Heart left ventricle (tissue), 16 donors: ENCODE results near the gene ZDHHC18. TPM values are rescaled to one million over a fixed set of nuclear protein-coding genes. Genes with fewer than 3 reads are reported as not detected.
A peak's percentile ranks its signal among the peaks of the same experiment; 100 is the strongest.
"Not testable (repeated sequence)": the region's sequence is repeated elsewhere in the genome, so short reads cannot be mapped to it uniquely, and the experiment has no call there.

Experiments
- ATAC-seq, 4 donors: fragments of 200-7000 bp; cut with Tn5 transposase; one replicate each; pipeline ENCODE4 v1.9.1; 2020 to 2022; ENCODE audit warnings: moderate library complexity in 4 of 4, mild to moderate bottlenecking in 3 of 4, moderate number of reproducible peaks in 1 of 4
- DNase-seq, 5 donors: peaks; one replicate each; pipeline ENCODE4 v3.0.0-alpha.2; 2020
- H3K27ac ChIP-seq, 12 donors: fragments of 200-600 bp; sonication (generic) in 4 of 12; one replicate each; pipeline versions ENCODE4 v1.5.0 to v1.8.0; 2016 to 2022; ENCODE audit warnings: mild to moderate bottlenecking in 2 of 12
- H3K27me3 ChIP-seq, 9 donors: fragments of 200-600 bp; sonication (generic) in 2 of 9; one replicate each; pipeline versions ENCODE4 v1.5.1 to v1.8.0; 2016 to 2022; ENCODE audit warnings: mild to moderate bottlenecking in 3 of 9
- H3K36me3 ChIP-seq, 9 donors: fragments of 200-600 bp; sonication (generic) in 2 of 9; one replicate each; pipeline versions ENCODE4 v1.5.0 to v1.8.0; 2018 to 2022; ENCODE audit warnings: mild to moderate bottlenecking in 2 of 9
- H3K4me1 ChIP-seq, 12 donors: fragments of 200-600 bp; sonication (generic) in 4 of 12; one replicate each; pipeline versions ENCODE4 v1.5.0 to v1.8.0; 2016 to 2022; ENCODE audit warnings: mild to moderate bottlenecking in 3 of 12
- H3K4me3 ChIP-seq, 12 donors: fragments of 200-600 bp; sonication (generic) in 4 of 12; one replicate each; pipeline versions ENCODE4 v1.5.0 to v1.8.0; 2017 to 2022; ENCODE audit warnings: mild to moderate bottlenecking in 9 of 12, moderate library complexity in 4 of 12
- H3K9me3 ChIP-seq, 12 donors: fragments of 200-600 bp; sonication (generic) in 4 of 12; one replicate each; pipeline versions ENCODE4 v1.5.0 to v1.8.0; 2016 to 2022; ENCODE audit warnings: mild to moderate bottlenecking in 1 of 12
- POLR2A ChIP-seq, 2 donors: fragments of 450-650 bp; IDR thresholded peaks; one replicate each; pipeline ENCODE4 v1.6.1; 2017; ENCODE audit warnings: antibody characterized with exemption in 2 of 2, mild to moderate bottlenecking in 2 of 2, moderate library complexity in 2 of 2
- WGBS, 4 donors: extraction: QIAGEN DNeasy Blood & Tissue Kit in 2 of 4; methylation state at CpG; one replicate each; pipeline versions ENCODE4 v1.1.5 to v1.1.7; 2013 to 2018; 5-methylcytosine and 5-hydroxymethylcytosine counted together
- intact Hi-C, 10 donors: fragments of 100-400 bp; cut with DNase I; formaldehyde crosslinking; loops; one replicate each; pipeline versions ENCODE4 v1.11.1 to v1.14.2; 2022
- polyA plus RNA-seq, 2 donors: library from polyadenylated mRNA; stranded (reverse); fragments of 200-250 nt; gene quantifications; one replicate each; pipeline ENCODE4 v1.2.3, GENCODE V29; 2013
- total RNA-seq, 9 donors: library from RNA; depleted of rRNA in 2 of 9; stranded (reverse); fragments of >200 nt in 2 of 9; fragmentation: NEBNext Ultra II Directional in 3 of 9; extraction: Animal tissue kit (Norgen Biotek cat#: 25700) in 3 of 9; gene quantifications; one replicate each; pipeline versions ENCODE4 v1.1.0 to v1.2.4, GENCODE V29; 2016 to 2023
- TF ChIP-seq, protein P1 (sequence below), 12 donors: fragments of 200-600 bp; sonication (generic) in 4 of 12; IDR thresholded peaks; one replicate each; pipeline versions ENCODE4 v1.5.0 to v1.8.0; 2018 to 2022; ENCODE audit warnings: antibody characterized with exemption in 12 of 12, mild to moderate bottlenecking in 5 of 12
- donor health status: ischemic (EF 13 %, LVEDD 7.1; RV severe dilation, severe dysfunction).
- donor health status: healthy with polysubstance abuse.
- donor health status: DM: no; HTN: yes; CAD: no.
- donor health status: DM: no; HTN: no; CAD: no.
- donor health status: ischemic (EF 25% LVEDD 6.9; RV normal size, moderate dysfunction).
- donor health status: ischemic (EF 25% LVEDD 5.7; RV mildly dilated, moderate dysfunction).
- donor health status: healthy.
- donor health status: DM: yes; HTN: yes; CAD: no.
- donor health status: ischemic (EF 35%, LVEDD 5.7; RV mildly dilated, moderate dysfunction).
- donor health status: nonischemic (EF 11% LVEDD 7.7; RV severe dilation, severe dysfunction).
- donor health status: DM: yes; HTN: yes; CAD: no.
- donor health status: PGD.
- donor health status: ischemic (EF 29% LVEDD 5.4; RV normal size, mild dysfunction).
- donor health status: nonischemic (EF 23%, LVEDD 6.1; RV moderate dilation, normal function).

ZDHHC18 gene
- total and polyA plus RNA-seq, 11 donors: 8.7 to 22.5 (median 12.2) TPM

DNA sequence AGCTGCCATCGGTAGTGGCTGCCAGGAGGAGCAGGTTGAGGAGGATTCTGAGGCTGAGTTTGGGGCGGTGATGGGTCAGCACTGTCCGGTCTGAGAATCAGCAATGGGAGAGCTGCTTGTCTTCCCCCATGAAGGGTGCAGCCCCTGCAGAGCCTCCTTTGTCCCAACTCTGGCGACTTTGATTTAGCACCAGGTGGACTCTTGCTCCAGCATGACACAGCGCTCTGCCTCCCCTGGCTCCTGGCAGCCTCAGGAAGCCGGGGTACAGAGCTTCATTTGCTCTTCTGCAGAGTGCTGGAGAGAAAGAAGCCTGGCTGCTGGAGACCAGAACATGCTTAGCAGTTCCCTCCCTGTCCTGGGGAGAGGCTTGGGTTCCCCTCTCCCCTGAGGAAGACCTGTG lies 13.3 kb downstream of the ZDHHC18 start:
- TF ChIP-seq, protein P1, sequence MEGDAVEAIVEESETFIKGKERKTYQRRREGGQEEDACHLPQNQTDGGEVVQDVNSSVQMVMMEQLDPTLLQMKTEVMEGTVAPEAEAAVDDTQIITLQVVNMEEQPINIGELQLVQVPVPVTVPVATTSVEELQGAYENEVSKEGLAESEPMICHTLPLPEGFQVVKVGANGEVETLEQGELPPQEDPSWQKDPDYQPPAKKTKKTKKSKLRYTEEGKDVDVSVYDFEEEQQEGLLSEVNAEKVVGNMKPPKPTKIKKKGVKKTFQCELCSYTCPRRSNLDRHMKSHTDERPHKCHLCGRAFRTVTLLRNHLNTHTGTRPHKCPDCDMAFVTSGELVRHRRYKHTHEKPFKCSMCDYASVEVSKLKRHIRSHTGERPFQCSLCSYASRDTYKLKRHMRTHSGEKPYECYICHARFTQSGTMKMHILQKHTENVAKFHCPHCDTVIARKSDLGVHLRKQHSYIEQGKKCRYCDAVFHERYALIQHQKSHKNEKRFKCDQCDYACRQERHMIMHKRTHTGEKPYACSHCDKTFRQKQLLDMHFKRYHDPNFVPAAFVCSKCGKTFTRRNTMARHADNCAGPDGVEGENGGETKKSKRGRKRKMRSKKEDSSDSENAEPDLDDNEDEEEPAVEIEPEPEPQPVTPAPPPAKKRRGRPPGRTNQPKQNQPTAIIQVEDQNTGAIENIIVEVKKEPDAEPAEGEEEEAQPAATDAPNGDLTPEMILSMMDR (IDR thresholded peaks at IDR 0.05): no peak
- no peak for TF ChIP-seq POLR2A (IDR thresholded peaks at IDR 0.05)

DNA sequence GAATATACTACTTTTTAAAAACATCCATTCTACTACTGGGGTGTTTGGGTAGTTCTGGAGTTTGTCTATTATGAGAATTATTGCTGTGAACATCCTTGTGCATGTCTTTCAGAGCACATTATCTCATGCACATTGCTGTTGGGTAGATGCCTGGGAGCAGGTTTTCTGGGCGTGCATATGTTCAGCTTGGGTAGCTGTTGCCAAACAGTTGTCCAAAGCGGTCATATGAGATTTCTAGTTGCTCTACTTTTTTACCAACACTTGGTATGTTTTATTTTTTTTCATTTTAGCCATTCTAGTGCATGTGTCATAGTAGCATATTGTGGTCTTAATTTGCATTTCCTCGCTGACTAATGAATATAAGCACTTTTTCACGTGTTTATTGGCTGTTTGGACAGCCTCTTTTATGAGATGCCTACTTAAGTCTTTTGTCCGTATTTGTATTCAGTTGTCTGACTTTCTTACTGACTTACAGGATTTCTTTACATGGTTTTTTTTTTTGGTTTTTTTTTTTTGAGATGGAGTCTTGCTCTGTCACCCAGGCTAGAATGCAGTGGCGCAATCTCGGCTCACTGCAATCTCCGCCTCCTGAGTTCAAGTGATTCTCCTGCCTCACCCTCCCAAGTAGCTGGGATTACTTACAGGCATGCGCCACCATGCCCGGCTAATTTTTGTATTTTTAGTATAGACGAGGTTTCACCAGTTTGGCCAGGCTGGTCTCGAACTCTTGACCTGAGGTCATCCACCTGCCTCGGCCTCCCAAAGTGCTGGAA lies 18.1 kb downstream of the ZDHHC18 start:
- Histone ChIP-seq H3K9me3 (no peaks in the 10 kb centered on the region), H3K36me3 (peaks cover 0 to 90% (median 68%) of the 10 kb centered on the region in 9 donors), H3K4me1 (peaks cover 0 to under 1% (median 0%) of the 10 kb centered on the region in 12 donors), H3K27ac (no peak overlapping the region), H3K4me3 (no peak overlapping the region), H3K27me3 (no peaks in the 10 kb centered on the region)
- DNase-seq (peak in 1 of 5 donors; percentile 16), ATAC-seq (no peak)
- TF ChIP-seq, protein P1 (IDR thresholded peaks at IDR 0.05): no peak
- TF ChIP-seq POLR2A (IDR thresholded peaks at IDR 0.05): no peak
- 91 to 94% (median 93%) methylated on average over 13 of the region's 13 CpGs for WGBS, 4 donors
- intact Hi-C loops: no loop called here

More for the DNA sequence above, 13.3 kb downstream of the ZDHHC18 start:
- whole genome bisulfite sequencing, 4 donors: 84 to 92% (median 89%) methylated on average over 5 to 6 of the region's 6 CpGs
- H3K4me3 ChIP-seq: no peak overlapping the region
- peaks cover 0 to 89% (median 71%) of the 10 kb centered on the region in 9 donors for H3K36me3 ChIP-seq
- no peaks in the 10 kb centered on the region for H3K27me3 ChIP-seq
- DNase-seq (no peak), ATAC-seq (no peak)
- intact Hi-C loops: no loop called here
- H3K4me1 ChIP-seq: peaks cover 0 to 17% (median 0%) of the 10 kb centered on the region in 12 donors
- H3K9me3 ChIP-seq: no peaks in the 10 kb centered on the region
- H3K27ac ChIP-seq: no peak overlapping the region

DNA sequence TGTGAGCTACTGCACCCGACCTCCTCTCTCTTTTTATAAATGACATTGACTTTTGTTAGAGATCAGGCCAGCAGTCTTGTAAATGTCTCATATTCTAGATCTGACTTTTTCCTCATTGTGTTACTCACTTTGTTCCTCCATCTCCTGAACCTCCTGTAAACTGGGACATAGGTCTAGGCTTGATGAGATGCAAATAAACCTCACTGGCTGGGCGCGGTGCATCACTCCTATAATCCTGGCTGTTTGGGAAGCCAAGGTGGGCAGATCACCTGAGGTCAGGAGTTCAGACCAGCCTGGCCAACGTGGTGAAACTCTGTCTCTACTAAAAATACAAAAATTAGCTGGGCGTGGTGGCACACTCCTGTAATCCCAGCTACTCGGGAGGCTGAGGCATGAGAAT lies 21.3 kb downstream of the ZDHHC18 start:
- intact Hi-C loops, H3K27ac ChIP-seq, H3K4me1 ChIP-seq, H3K27me3 ChIP-seq, ATAC-seq, H3K9me3 ChIP-seq, DNase-seq, H3K4me3 ChIP-seq: not testable (repeated sequence)
- WGBS, 4 donors: 89 to 96% (median 93%) methylated on average over 6 of the region's 6 CpGs
- peaks cover 0 to 91% (median 69%) of the 10 kb centered on the region in 9 donors for H3K36me3 ChIP-seq

GRCh38 chr1:26848499-26848898 lies 22.0 kb downstream of the ZDHHC18 start:
- ATAC-seq: no peak
- Histone ChIP-seq H3K4me1 (peaks cover 0 to 6% (median 0%) of the 10 kb centered on the region in 12 donors), H3K36me3 (peaks cover 0 to 91% (median 69%) of the 10 kb centered on the region in 9 donors), H3K27me3 (no peaks in the 10 kb centered on the region), H3K9me3 (no peaks in the 10 kb centered on the region), H3K4me3 (no peak overlapping the region), H3K27ac (peak overlapping the region in 1 of 12 donors; percentile 57)
- no peak for DNase-seq
- WGBS, 4 donors: 89 to 98% (median 93%) methylated on average over 8 to 10 of the region's 10 CpGs
- intact Hi-C loops: no loop called here
- TF ChIP-seq, protein P1 (IDR thresholded peaks at IDR 0.05): no peak
- TF ChIP-seq POLR2A (IDR thresholded peaks at IDR 0.05): no peak
